GM23338 (cell line): ENCODE measurements around the gene CYB5D1. TPM values are rescaled to one million over a fixed set of nuclear protein-coding genes. Genes with fewer than 3 reads are reported as not detected.

Experiments
- ATAC-seq: fragments of 200-7000 bp; cut with Tn5 transposase; 3 replicates; pipeline ENCODE4 v1.9.1; 2020
- DNase-seq: peaks from one replicate; pipeline ENCODE4 v3.0.0-alpha.2; 2015; ENCODE audit warnings: low spot score
- H2AFZ ChIP-seq: fragments of 200-600 bp; sonication (generic); 2 replicates; pipeline ENCODE4 v1.8.0; 2016; ENCODE audit warnings: antibody characterized with exemption, mild to moderate bottlenecking, moderate library complexity
- H3F3A ChIP-seq: fragments of 200-600 bp; sonication (generic); replicated peaks from 2 replicates; pipeline ENCODE4 v1.8.0; 2017; ENCODE audit warnings: antibody characterized with exemption, mixed run types, low read depth
- H3K27ac ChIP-seq: fragments of 200-600 bp; sonication (generic); 2 replicates; pipeline ENCODE4 v1.6.1; 2016; ENCODE audit warnings: low read depth
- H3K27me3 ChIP-seq: fragments of 200-600 bp; sonication (generic); 2 replicates; pipeline ENCODE4 v1.8.0; 2016; ENCODE audit warnings: mild to moderate bottlenecking, mixed run types, moderate library complexity; ENCODE audit not compliant: insufficient read depth
- H3K36me3 ChIP-seq: fragments of 200-600 bp; sonication (generic); 2 replicates; pipeline ENCODE4 v1.8.0; 2016; ENCODE audit warnings: mild to moderate bottlenecking; ENCODE audit not compliant: insufficient read depth
- H3K4me1 ChIP-seq: fragments of 200-600 bp; sonication (generic); 2 replicates; pipeline ENCODE4 v1.8.0; 2016; ENCODE audit warnings: mild to moderate bottlenecking, moderate library complexity; ENCODE audit not compliant: insufficient read depth
- H3K4me2 ChIP-seq: fragments of 200-600 bp; sonication (generic); 2 replicates; pipeline ENCODE4 v1.7.1; 2017; ENCODE audit warnings: mixed run types
- H3K4me3 ChIP-seq: fragments of 200-600 bp; sonication (generic); 2 replicates; pipeline ENCODE4 v1.6.1; 2016; ENCODE audit warnings: mixed run types
- H3K79me2 ChIP-seq: fragments of 200-600 bp; sonication (generic); replicated peaks from 2 replicates; pipeline ENCODE4 v1.8.0; 2017; ENCODE audit warnings: mild to moderate bottlenecking; ENCODE audit not compliant: insufficient read depth
- H3K9me2 ChIP-seq: fragments of 200-600 bp; sonication (generic); 2 replicates; pipeline ENCODE4 v1.8.0; 2017; ENCODE audit not compliant: insufficient read depth
- H4K20me1 ChIP-seq: fragments of 200-600 bp; sonication (generic); replicated peaks from 2 replicates; pipeline ENCODE4 v1.8.0; 2017; ENCODE audit warnings: mild to moderate bottlenecking; ENCODE audit not compliant: insufficient read depth
- H3K27ac Mint-ChIP-seq: 2 replicates; pipeline ENCODE4 v1.8.0; 2020; ENCODE audit warnings: inconsistent platforms, mild to moderate bottlenecking, moderate library complexity, mixed read lengths
- H3K27me3 Mint-ChIP-seq: 3 replicates; pipeline ENCODE4 v1.8.0; 2022; ENCODE audit warnings: low read depth, mild to moderate bottlenecking, moderate library complexity, mixed read lengths, inconsistent platforms; ENCODE audit not compliant: insufficient read depth, poor library complexity
- H3K36me3 Mint-ChIP-seq: 3 replicates; pipeline ENCODE4 v1.8.0; 2021; ENCODE audit warnings: low read depth, mild to moderate bottlenecking, inconsistent platforms, moderate library complexity, mixed read lengths
- H3K4me1 Mint-ChIP-seq: 3 replicates; pipeline ENCODE4 v1.8.0; 2020; ENCODE audit warnings: mild to moderate bottlenecking, inconsistent platforms, mixed read lengths
- H3K4me3 Mint-ChIP-seq: 3 replicates; pipeline ENCODE4 v1.8.0; 2021; ENCODE audit warnings: moderate library complexity, mild to moderate bottlenecking, inconsistent platforms, mixed read lengths
- H3K9me3 Mint-ChIP-seq: 3 replicates; pipeline ENCODE4 v1.8.0; 2020; ENCODE audit warnings: moderate library complexity, mild to moderate bottlenecking, inconsistent platforms, mixed read lengths
- CREB1 ChIP-seq: fragments of 250-450 bp; sonication (Bioruptor Pico); IDR thresholded peaks from 2 replicates; pipeline ENCODE4 v1.5.0; 2020; ENCODE audit warnings: low read depth, mild to moderate bottlenecking, moderate library complexity
- EZH2 ChIP-seq: fragments of 200-600 bp; sonication (generic); IDR thresholded peaks from one replicate; pipeline ENCODE4 v1.8.0; 2017; ENCODE audit warnings: antibody characterized with exemption, mild to moderate bottlenecking, low read depth; ENCODE audit not compliant: unreplicated experiment
- POLR2AphosphoS5 ChIP-seq: IDR thresholded peaks from 2 replicates; pipeline ENCODE4 v1.6.1; 2016; ENCODE audit warnings: antibody characterized with exemption, low read depth
- REST ChIP-seq: IDR thresholded peaks from one replicate; pipeline ENCODE4 v1.6.1; 2018; ENCODE audit warnings: antibody characterized with exemption; ENCODE audit not compliant: unreplicated experiment
- STAT1 ChIP-seq: IDR thresholded peaks from one replicate; pipeline ENCODE4 v1.6.1; 2016; ENCODE audit warnings: antibody characterized with exemption; ENCODE audit not compliant: unreplicated experiment
- ZNF462 ChIP-seq: fragments of 250-450 bp; sonication (Bioruptor Pico); IDR thresholded peaks from 2 replicates; pipeline ENCODE4 v1.5.0; 2020; ENCODE audit warnings: mild to moderate bottlenecking, moderate library complexity
- polyA plus RNA-seq: library from polyadenylated mRNA; unstranded; fragments of >200 nt; fragmentation: Nextera tagmentation; extraction: Ambion mirVana; gene quantifications from 2 replicates; pipeline ENCODE4 v1.2.1, GENCODE V29; 2016
- total RNA-seq: library from RNA; depleted of rRNA; stranded (reverse); fragments of >200 nt; shearing (Covaris generic); gene quantifications from 2 replicates; pipeline ENCODE4 v1.2.3, GENCODE V29; 2014

The CYB5D1 gene
- total and polyA plus RNA-seq, 2 experiments from 2014 or later = 3.5 to 8.4 TPM

GRCh38 chr17:7814969-7815368 lies 42.8 kb upstream of the CYB5D1 start:
- Mint-ChIP-seq H3K27ac (no peak overlapping the region), H3K27me3 (peaks cover 14% of the 10 kb centered on the region), H3K9me3 (no peaks in the 10 kb centered on the region), H3K36me3 (no peaks in the 10 kb centered on the region; the same call in 2 of the 3 replicates), H3K4me1 (no peaks in the 10 kb centered on the region; the same call in 2 of the 3 replicates), H3K4me3 (no peak overlapping the region)
- Histone ChIP-seq H3K27me3 (no peaks in the 10 kb centered on the region), H3K79me2 (no peaks in the 10 kb centered on the region), H3K4me2 (no peak overlapping the region), H4K20me1 (no peaks in the 10 kb centered on the region), H3F3A (no peaks in the 10 kb centered on the region), H3K4me1 (no peaks in the 10 kb centered on the region), H2AFZ (no peak overlapping the region), H3K4me3 (no peak overlapping the region), H3K36me3 (no peaks in the 10 kb centered on the region), H3K27ac (no peak overlapping the region), H3K9me2 (no peaks in the 10 kb centered on the region)
- DNase-seq = no peak
- TF ChIP-seq EZH2 = no peak
- TF ChIP-seq CREB1 (CRISPR knock-in tag) = no peak
- no peak for TF ChIP-seq REST
- no peak for TF ChIP-seq POLR2AphosphoS5
- TF ChIP-seq ZNF462 (CRISPR knock-in tag) = no peak
- TF ChIP-seq STAT1 = no peak
- no peak for ATAC-seq
